Heart left ventricle (tissue), 16 donors: ENCODE results near the gene SORBS1. TPM values are rescaled to one million over a fixed set of nuclear protein-coding genes. Genes with fewer than 3 reads are reported as not detected.

Experiments used
- ATAC-seq, 4 donors: fragments of 200-7000 bp; cut with Tn5 transposase; one replicate each; pipeline ENCODE4 v1.9.1; 2020 to 2022; ENCODE audit warnings: moderate library complexity in 4 of 4, mild to moderate bottlenecking in 3 of 4, moderate number of reproducible peaks in 1 of 4
- DNase-seq, 5 donors: peaks; one replicate each; pipeline ENCODE4 v3.0.0-alpha.2; 2020
- H3K27ac ChIP-seq, 12 donors: fragments of 200-600 bp; sonication (generic) in 4 of 12; one replicate each; pipeline versions ENCODE4 v1.5.0 to v1.8.0; 2016 to 2022; ENCODE audit warnings: mild to moderate bottlenecking in 2 of 12
- H3K27me3 ChIP-seq, 9 donors: fragments of 200-600 bp; sonication (generic) in 2 of 9; one replicate each; pipeline versions ENCODE4 v1.5.1 to v1.8.0; 2016 to 2022; ENCODE audit warnings: mild to moderate bottlenecking in 3 of 9
- H3K36me3 ChIP-seq, 9 donors: fragments of 200-600 bp; sonication (generic) in 2 of 9; one replicate each; pipeline versions ENCODE4 v1.5.0 to v1.8.0; 2018 to 2022; ENCODE audit warnings: mild to moderate bottlenecking in 2 of 9
- H3K4me1 ChIP-seq, 12 donors: fragments of 200-600 bp; sonication (generic) in 4 of 12; one replicate each; pipeline versions ENCODE4 v1.5.0 to v1.8.0; 2016 to 2022; ENCODE audit warnings: mild to moderate bottlenecking in 3 of 12
- H3K4me3 ChIP-seq, 12 donors: fragments of 200-600 bp; sonication (generic) in 4 of 12; one replicate each; pipeline versions ENCODE4 v1.5.0 to v1.8.0; 2017 to 2022; ENCODE audit warnings: mild to moderate bottlenecking in 9 of 12, moderate library complexity in 4 of 12
- H3K9me3 ChIP-seq, 12 donors: fragments of 200-600 bp; sonication (generic) in 4 of 12; one replicate each; pipeline versions ENCODE4 v1.5.0 to v1.8.0; 2016 to 2022; ENCODE audit warnings: mild to moderate bottlenecking in 1 of 12
- CTCF ChIP-seq, 12 donors: fragments of 200-600 bp; sonication (generic) in 4 of 12; IDR thresholded peaks; one replicate each; pipeline versions ENCODE4 v1.5.0 to v1.8.0; 2018 to 2022; ENCODE audit warnings: antibody characterized with exemption in 12 of 12, mild to moderate bottlenecking in 5 of 12
- POLR2A ChIP-seq, 2 donors: fragments of 450-650 bp; IDR thresholded peaks; one replicate each; pipeline ENCODE4 v1.6.1; 2017; ENCODE audit warnings: antibody characterized with exemption in 2 of 2, mild to moderate bottlenecking in 2 of 2, moderate library complexity in 2 of 2
- WGBS, 4 donors: extraction: QIAGEN DNeasy Blood & Tissue Kit in 2 of 4; methylation state at CpG; one replicate each; pipeline versions ENCODE4 v1.1.5 to v1.1.7; 2013 to 2018; 5-methylcytosine and 5-hydroxymethylcytosine counted together
- intact Hi-C, 10 donors: fragments of 100-400 bp; cut with DNase I; formaldehyde crosslinking; loops; one replicate each; pipeline versions ENCODE4 v1.11.1 to v1.14.2; 2022
- polyA plus RNA-seq, 2 donors: library from polyadenylated mRNA; stranded (reverse); fragments of 200-250 nt; gene quantifications; one replicate each; pipeline ENCODE4 v1.2.3, GENCODE V29; 2013
- total RNA-seq, 9 donors: library from RNA; depleted of rRNA in 2 of 9; stranded (reverse); fragments of >200 nt in 2 of 9; fragmentation: NEBNext Ultra II Directional in 3 of 9; extraction: Animal tissue kit (Norgen Biotek cat#: 25700) in 3 of 9; gene quantifications; one replicate each; pipeline versions ENCODE4 v1.1.0 to v1.2.4, GENCODE V29; 2016 to 2023
- donor health status: ischemic (EF 13 %, LVEDD 7.1; RV severe dilation, severe dysfunction).
- donor health status: healthy with polysubstance abuse.
- donor health status: DM: no; HTN: yes; CAD: no.
- donor health status: DM: no; HTN: no; CAD: no.
- donor health status: ischemic (EF 25% LVEDD 6.9; RV normal size, moderate dysfunction).
- donor health status: ischemic (EF 25% LVEDD 5.7; RV mildly dilated, moderate dysfunction).
- donor health status: healthy.
- donor health status: DM: yes; HTN: yes; CAD: no.
- donor health status: ischemic (EF 35%, LVEDD 5.7; RV mildly dilated, moderate dysfunction).
- donor health status: nonischemic (EF 11% LVEDD 7.7; RV severe dilation, severe dysfunction).
- donor health status: DM: yes; HTN: yes; CAD: no.
- donor health status: PGD.
- donor health status: ischemic (EF 29% LVEDD 5.4; RV normal size, mild dysfunction).
- donor health status: nonischemic (EF 23%, LVEDD 6.1; RV moderate dilation, normal function).

SORBS1 gene
- total and polyA plus RNA-seq, 11 donors: 355 to 1,440 (median 886) TPM

GRCh38 chr10:95537542-95537927 lies 23.6 kb downstream of the SORBS1 start:
- H3K27me3 ChIP-seq: no peaks in the 10 kb centered on the region
- H3K36me3 ChIP-seq: no peaks in the 10 kb centered on the region
- ATAC-seq (no peak), DNase-seq (no peak)
- no peak overlapping the region for H3K4me3 ChIP-seq
- intact Hi-C loops: no loop called here
- TF ChIP-seq CTCF (IDR thresholded peaks at IDR 0.05): no peak
- peak overlapping the region in 10 of 12 donors; percentile 28 to 96 (median 88) for H3K27ac ChIP-seq
- 74 to 95% (median 85%) methylated on average over 4 of the region's 4 CpGs for WGBS, 4 donors
- H3K9me3 ChIP-seq: no peaks in the 10 kb centered on the region
- peaks cover 6 to 100% (median 75%) of the 10 kb centered on the region in 12 donors for H3K4me1 ChIP-seq

- Histone ChIP-seq H3K4me3 (no peak overlapping the region), H3K4me1 (peaks cover 6 to 100% (median 76%) of the 10 kb centered on the region in 12 donors), H3K9me3 (no peaks in the 10 kb centered on the region), H3K36me3 (no peaks in the 10 kb centered on the region), H3K27ac (peak overlapping the region; percentile 60 to 96 (median 84)), H3K27me3 (no peaks in the 10 kb centered on the region)
- WGBS, 4 donors: 79 to 89% (median 86%) methylated on average over 8 of the region's 8 CpGs
- TF ChIP-seq POLR2A (IDR thresholded peaks at IDR 0.05) (no peak), CTCF (IDR thresholded peaks at IDR 0.05) (no peak)
- intact Hi-C loops: no loop called here
- ATAC-seq: no peak
- DNase-seq: no peak
These were observed 24.2 kb downstream of the SORBS1 start for GRCh38 chr10:95536894-95537541.

- DNase-seq (no peak), ATAC-seq (peak in 2 of 4 donors; percentile 27 to 39)
- Histone ChIP-seq H3K27ac (peak overlapping the region; percentile 60 to 96 (median 84)), H3K4me3 (no peak overlapping the region), H3K27me3 (no peaks in the 10 kb centered on the region), H3K36me3 (no peaks in the 10 kb centered on the region), H3K9me3 (no peaks in the 10 kb centered on the region), H3K4me1 (peaks cover 13 to 100% (median 76%) of the 10 kb centered on the region in 12 donors)
- intact Hi-C loops: no loop called here
- 25 to 46% (median 38%) methylated on average over 8 of the region's 8 CpGs for WGBS, 4 donors
- TF ChIP-seq POLR2A (IDR thresholded peaks at IDR 0.05) (no peak), CTCF (IDR thresholded peaks at IDR 0.05) (no peak)
These were observed 25.2 kb downstream of the SORBS1 start for GRCh38 chr10:95536017-95536416.

GRCh38 chr10:95535526-95535925 lies 25.6 kb downstream of the SORBS1 start:
- intact Hi-C loops: no loop called here
- Histone ChIP-seq H3K4me1 (peaks cover 13 to 100% (median 74%) of the 10 kb centered on the region in 12 donors), H3K27ac (peak overlapping the region; percentile 60 to 96 (median 84)), H3K4me3 (no peak overlapping the region), H3K9me3 (no peaks in the 10 kb centered on the region), H3K36me3 (no peaks in the 10 kb centered on the region), H3K27me3 (no peaks in the 10 kb centered on the region)
- ATAC-seq (no peak), DNase-seq (no peak)
- TF ChIP-seq CTCF (IDR thresholded peaks at IDR 0.05) (no peak), POLR2A (IDR thresholded peaks at IDR 0.05) (no peak)
- 59 to 90% (median 87%) methylated on average over 2 of the region's 2 CpGs for WGBS, 4 donors
